A673 (cell line): ENCODE measurements around the gene NOX4. TPM values are rescaled to one million over a fixed set of nuclear protein-coding genes. Genes with fewer than 3 reads are reported as not detected.
A peak's percentile ranks its signal among the peaks of the same experiment; 100 is the strongest.
"Not testable (repeated sequence)": the region's sequence is repeated elsewhere in the genome, so short reads cannot be mapped to it uniquely, and the experiment has no call there.

Experiments used
- BruUV-seq: library from RNA; stranded (reverse); fragments of 400-500 nt; replicated peaks from 2 replicates; lab custom pipeline; 2021; lab: Mats Ljungman, UMichigan
- CTCF ChIA-PET: fragments of 300-600 bp; sonication (Branson Sonifier 250); formaldehyde crosslinking; loops from one replicate; lab custom pipeline; 2022; ENCODE audit warnings: antibody characterized with exemption; lab: Charles Lee
- POLR2A ChIA-PET: fragments of 300-600 bp; sonication (Branson Sonifier 250); formaldehyde crosslinking; loops from one replicate; lab custom pipeline; 2022; ENCODE audit warnings: antibody characterized with exemption; ENCODE audit not compliant: low non-redundant PET; lab: Charles Lee
- DNase-seq: peaks from one replicate; pipeline ENCODE4 v3.0.0-alpha.2; 2015; ENCODE audit warnings: low spot score
- H3K27ac ChIP-seq: fragments of 200-600 bp; sonication (generic); 2 replicates; pipeline ENCODE4 v1.5.1; 2016; ENCODE audit warnings: mixed run types, low read depth, mild to moderate bottlenecking, mixed read lengths, antibody characterized with exemption, low read length; ENCODE audit not compliant: poor library complexity, severe bottlenecking
- H3K27me3 ChIP-seq: fragments of 200-600 bp; sonication (generic); replicated peaks from 2 replicates; pipeline ENCODE4 v1.6.1; 2017; ENCODE audit warnings: mixed run types, low read depth, mild to moderate bottlenecking, mixed read lengths, antibody characterized with exemption, low read length; ENCODE audit not compliant: insufficient read depth, poor library complexity
- H3K36me3 ChIP-seq: fragments of 200-600 bp; sonication (generic); 2 replicates; pipeline ENCODE4 v1.6.1; 2016; ENCODE audit warnings: mixed run types, mild to moderate bottlenecking, mixed read lengths, antibody characterized with exemption, low read length; ENCODE audit not compliant: insufficient read depth, poor library complexity, severe bottlenecking
- H3K4me1 ChIP-seq: fragments of 200-600 bp; sonication (generic); 2 replicates; pipeline ENCODE4 v1.6.1; 2017; ENCODE audit warnings: mixed run types, mild to moderate bottlenecking, mixed read lengths, antibody characterized with exemption, low read length; ENCODE audit not compliant: insufficient read depth, poor library complexity, severe bottlenecking
- H3K4me3 ChIP-seq: fragments of 200-600 bp; sonication (generic); 2 replicates; pipeline ENCODE4 v1.5.1; 2016; ENCODE audit warnings: low read depth, mixed run types, mild to moderate bottlenecking, mixed read lengths, low read length; ENCODE audit not compliant: poor library complexity, severe bottlenecking
- H3K9me3 ChIP-seq: fragments of 200-600 bp; sonication (generic); 2 replicates; pipeline ENCODE4 v1.6.1; 2016; ENCODE audit warnings: mixed run types, low read depth, mild to moderate bottlenecking, mixed read lengths, antibody characterized with exemption, low read length; ENCODE audit not compliant: poor library complexity, severe bottlenecking
- CTCF ChIP-seq: fragments of 300-800, 200-600 bp; sonication (generic); conservative IDR thresholded peaks from 2 replicates; pipeline ENCODE4 v1.5.1; 2017; ENCODE audit warnings: low read depth, mild to moderate bottlenecking, antibody characterized with exemption, low read length, moderate library complexity, mixed read lengths
- EZH2 ChIP-seq: fragments of 200-600 bp; sonication (generic); IDR thresholded peaks from 2 replicates; pipeline ENCODE4 v1.6.1; 2017; ENCODE audit warnings: borderline replicate concordance, low read depth, mild to moderate bottlenecking, mixed read lengths, antibody characterized with exemption, low read length; ENCODE audit not compliant: poor library complexity, severe bottlenecking
- intact Hi-C: fragments of 100-400 bp; cut with micrococcal nuclease; formaldehyde crosslinking; loops from one replicate; pipeline ENCODE4 v1.10.0; 2022; ENCODE audit not compliant: unreplicated experiment
- total RNA-seq: library from RNA; stranded (reverse); gene quantifications from 2 replicates; pipeline ENCODE4 v1.2.3, GENCODE V29; 2021

NOX4 gene
- total RNA-seq, 1 experiment from 2014 or later = 0.19 TPM

- CTCF ChIA-PET = no interaction called here
These were observed 85.5 kb downstream of the NOX4 start for GRCh38 chr11:89405629-89406028.

GRCh38 chr11:89391654-89392053, 99.5 kb downstream of the NOX4 start:
- H3K36me3 ChIP-seq, CTCF ChIA-PET, POLR2A ChIA-PET, BruUV-seq, intact Hi-C loops, H3K27me3 ChIP-seq, DNase-seq, H3K4me3 ChIP-seq, H3K27ac ChIP-seq, H3K9me3 ChIP-seq, H3K4me1 ChIP-seq: not testable (repeated sequence)

More at GRCh38 chr11:89405629-89406028, 85.5 kb downstream of the NOX4 start:
- Histone ChIP-seq H3K27me3 (no peaks in the 10 kb centered on the region), H3K36me3 (no peaks in the 10 kb centered on the region), H3K4me1 (no peaks in the 10 kb centered on the region), H3K27ac (no peak overlapping the region), H3K4me3 (no peak overlapping the region), H3K9me3 (no peaks in the 10 kb centered on the region)
- POLR2A ChIA-PET = no interaction called here
- intact Hi-C loops = loop anchor here (10.0 kb wide), 1 partner anchor 311 kb away; no protein-coding TSS in a partner anchor
- BruUV-seq = no TSS peak
- TF ChIP-seq CTCF = peak; percentile 33; the same call in 1 of the 2 replicates
- TF ChIP-seq EZH2 = no peak
- peak; percentile 19 for DNase-seq

GRCh38 chr11:89387501-89387900, 103.7 kb downstream of the NOX4 start:
- BruUV-seq, H3K4me3 ChIP-seq, CTCF ChIA-PET, POLR2A ChIA-PET, H3K4me1 ChIP-seq, DNase-seq, H3K27me3 ChIP-seq, intact Hi-C loops, H3K36me3 ChIP-seq, H3K27ac ChIP-seq, H3K9me3 ChIP-seq: not testable (repeated sequence)

- H3K4me1 ChIP-seq, intact Hi-C loops, BruUV-seq, H3K27ac ChIP-seq, H3K4me3 ChIP-seq, DNase-seq, CTCF ChIA-PET, POLR2A ChIA-PET, H3K27me3 ChIP-seq, H3K9me3 ChIP-seq, H3K36me3 ChIP-seq: not testable (repeated sequence)
These were observed 108.2 kb downstream of the NOX4 start for GRCh38 chr11:89382986-89383385.

GRCh38 chr11:89381094-89381493, 110.1 kb downstream of the NOX4 start:
- intact Hi-C loops = no loop called here

More at GRCh38 chr11:89381094-89381493, 110.1 kb downstream of the NOX4 start:
- Histone ChIP-seq H3K4me1 (no peaks in the 10 kb centered on the region), H3K4me3 (no peak overlapping the region), H3K27me3 (no peaks in the 10 kb centered on the region), H3K27ac (no peak overlapping the region), H3K36me3 (no peaks in the 10 kb centered on the region), H3K9me3 (no peaks in the 10 kb centered on the region)
- peak; percentile 4 for DNase-seq
- POLR2A ChIA-PET = no interaction called here
- no peak for TF ChIP-seq EZH2
- no peak for TF ChIP-seq CTCF
- BruUV-seq = no TSS peak
- CTCF ChIA-PET = no interaction called here
